ENCODE results near the gene LIN37.

DNA sequence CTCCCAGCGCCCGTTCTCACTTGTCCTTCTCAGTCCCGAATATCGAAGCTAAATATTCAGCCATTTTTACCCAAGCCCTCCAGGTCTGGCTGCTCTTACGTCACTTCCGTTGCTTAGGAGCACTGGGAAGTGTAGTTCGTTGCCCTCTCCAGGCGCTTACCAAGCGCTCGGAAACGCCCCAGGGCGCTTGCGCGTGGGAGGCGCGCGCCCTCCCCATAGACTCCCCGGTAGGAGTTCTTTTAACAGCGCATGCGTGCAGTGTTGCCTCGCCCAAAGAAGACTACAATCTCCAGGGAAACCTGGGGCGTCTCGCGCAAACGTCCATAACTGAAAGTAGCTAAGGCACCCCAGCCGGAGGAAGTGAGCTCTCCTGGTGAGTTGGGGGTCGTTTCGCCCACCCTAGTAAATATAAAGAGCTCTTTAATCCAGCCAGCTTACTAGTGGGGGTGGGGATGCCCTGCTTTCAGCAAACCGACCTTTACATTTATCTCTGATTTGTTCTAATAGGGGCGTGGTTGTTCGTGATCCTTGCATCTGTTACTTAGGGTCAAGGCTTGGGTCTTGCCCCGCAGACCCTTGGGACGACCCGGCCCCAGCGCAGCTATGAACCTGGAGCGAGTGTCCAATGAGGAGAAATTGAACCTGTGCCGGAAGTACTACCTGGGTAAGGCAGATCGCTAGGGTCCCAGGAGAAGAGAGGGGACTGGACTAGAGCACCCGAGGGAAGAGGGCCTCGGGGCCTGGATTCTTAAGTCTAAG lies 2.9 kb upstream of the LIN37 start, which contains the start of the genes PSENEN and U2AF1L4:
- TF ChIP-seq, protein P1, sequence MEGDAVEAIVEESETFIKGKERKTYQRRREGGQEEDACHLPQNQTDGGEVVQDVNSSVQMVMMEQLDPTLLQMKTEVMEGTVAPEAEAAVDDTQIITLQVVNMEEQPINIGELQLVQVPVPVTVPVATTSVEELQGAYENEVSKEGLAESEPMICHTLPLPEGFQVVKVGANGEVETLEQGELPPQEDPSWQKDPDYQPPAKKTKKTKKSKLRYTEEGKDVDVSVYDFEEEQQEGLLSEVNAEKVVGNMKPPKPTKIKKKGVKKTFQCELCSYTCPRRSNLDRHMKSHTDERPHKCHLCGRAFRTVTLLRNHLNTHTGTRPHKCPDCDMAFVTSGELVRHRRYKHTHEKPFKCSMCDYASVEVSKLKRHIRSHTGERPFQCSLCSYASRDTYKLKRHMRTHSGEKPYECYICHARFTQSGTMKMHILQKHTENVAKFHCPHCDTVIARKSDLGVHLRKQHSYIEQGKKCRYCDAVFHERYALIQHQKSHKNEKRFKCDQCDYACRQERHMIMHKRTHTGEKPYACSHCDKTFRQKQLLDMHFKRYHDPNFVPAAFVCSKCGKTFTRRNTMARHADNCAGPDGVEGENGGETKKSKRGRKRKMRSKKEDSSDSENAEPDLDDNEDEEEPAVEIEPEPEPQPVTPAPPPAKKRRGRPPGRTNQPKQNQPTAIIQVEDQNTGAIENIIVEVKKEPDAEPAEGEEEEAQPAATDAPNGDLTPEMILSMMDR (conservative IDR thresholded peaks at IDR 0.05; ENCODE audit: low read depth in 2 of 2): no peak
- no peak for TF ChIP-seq EZH2 (IDR thresholded peaks at IDR 0.05; ENCODE audit: low read depth, unreplicated experiment)
- TF ChIP-seq EZH2phosphoT487 (IDR thresholded peaks at IDR 0.05; ENCODE audit: unreplicated experiment): no peak
- no peak for TF ChIP-seq ZNF114 (CRISPR knock-in tag; IDR thresholded peaks at IDR 0.05)
- TF ChIP-seq, protein P2, sequence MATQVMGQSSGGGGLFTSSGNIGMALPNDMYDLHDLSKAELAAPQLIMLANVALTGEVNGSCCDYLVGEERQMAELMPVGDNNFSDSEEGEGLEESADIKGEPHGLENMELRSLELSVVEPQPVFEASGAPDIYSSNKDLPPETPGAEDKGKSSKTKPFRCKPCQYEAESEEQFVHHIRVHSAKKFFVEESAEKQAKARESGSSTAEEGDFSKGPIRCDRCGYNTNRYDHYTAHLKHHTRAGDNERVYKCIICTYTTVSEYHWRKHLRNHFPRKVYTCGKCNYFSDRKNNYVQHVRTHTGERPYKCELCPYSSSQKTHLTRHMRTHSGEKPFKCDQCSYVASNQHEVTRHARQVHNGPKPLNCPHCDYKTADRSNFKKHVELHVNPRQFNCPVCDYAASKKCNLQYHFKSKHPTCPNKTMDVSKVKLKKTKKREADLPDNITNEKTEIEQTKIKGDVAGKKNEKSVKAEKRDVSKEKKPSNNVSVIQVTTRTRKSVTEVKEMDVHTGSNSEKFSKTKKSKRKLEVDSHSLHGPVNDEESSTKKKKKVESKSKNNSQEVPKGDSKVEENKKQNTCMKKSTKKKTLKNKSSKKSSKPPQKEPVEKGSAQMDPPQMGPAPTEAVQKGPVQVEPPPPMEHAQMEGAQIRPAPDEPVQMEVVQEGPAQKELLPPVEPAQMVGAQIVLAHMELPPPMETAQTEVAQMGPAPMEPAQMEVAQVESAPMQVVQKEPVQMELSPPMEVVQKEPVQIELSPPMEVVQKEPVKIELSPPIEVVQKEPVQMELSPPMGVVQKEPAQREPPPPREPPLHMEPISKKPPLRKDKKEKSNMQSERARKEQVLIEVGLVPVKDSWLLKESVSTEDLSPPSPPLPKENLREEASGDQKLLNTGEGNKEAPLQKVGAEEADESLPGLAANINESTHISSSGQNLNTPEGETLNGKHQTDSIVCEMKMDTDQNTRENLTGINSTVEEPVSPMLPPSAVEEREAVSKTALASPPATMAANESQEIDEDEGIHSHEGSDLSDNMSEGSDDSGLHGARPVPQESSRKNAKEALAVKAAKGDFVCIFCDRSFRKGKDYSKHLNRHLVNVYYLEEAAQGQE (IDR thresholded peaks at IDR 0.05; ENCODE audit: unreplicated experiment): no peak
- no peak for TF ChIP-seq JUNB (IDR thresholded peaks at IDR 0.05; ENCODE audit: unreplicated experiment)
- TF ChIP-seq POLR2AphosphoS5 (IDR thresholded peaks at IDR 0.05; ENCODE audit: low read depth): peak; percentile 62
- TF ChIP-seq, protein P3, sequence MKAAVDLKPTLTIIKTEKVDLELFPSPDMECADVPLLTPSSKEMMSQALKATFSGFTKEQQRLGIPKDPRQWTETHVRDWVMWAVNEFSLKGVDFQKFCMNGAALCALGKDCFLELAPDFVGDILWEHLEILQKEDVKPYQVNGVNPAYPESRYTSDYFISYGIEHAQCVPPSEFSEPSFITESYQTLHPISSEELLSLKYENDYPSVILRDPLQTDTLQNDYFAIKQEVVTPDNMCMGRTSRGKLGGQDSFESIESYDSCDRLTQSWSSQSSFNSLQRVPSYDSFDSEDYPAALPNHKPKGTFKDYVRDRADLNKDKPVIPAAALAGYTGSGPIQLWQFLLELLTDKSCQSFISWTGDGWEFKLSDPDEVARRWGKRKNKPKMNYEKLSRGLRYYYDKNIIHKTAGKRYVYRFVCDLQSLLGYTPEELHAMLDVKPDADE (IDR thresholded peaks at IDR 0.05): peak; percentile 96
- peak; percentile 94 for TF ChIP-seq CREB1 (CRISPR knock-in tag; IDR thresholded peaks at IDR 0.05; ENCODE audit: low read depth)

All from GM23338 (cell line).